NCI-H2171 (cell line): ENCODE measurements around the gene ALG1.
"Not testable (repeated sequence)": the region's sequence is repeated elsewhere in the genome, so short reads cannot be mapped to it uniquely, and the experiment has no call there.

Source experiments
- DNase-seq: peaks from one replicate; lab custom pipeline; 2025; lab: John Stamatoyannopoulos, UW

Gene ALG1

GRCh38 chr16:5044581-5044980 is 27.1 kb upstream of the ALG1 start:
- DNase-seq = not testable (repeated sequence)

- no peak for DNase-seq
Measured at GRCh38 chr16:5045499-5046115, 26.0 kb upstream of the ALG1 start.

- DNase-seq = no peak
Measured at GRCh38 chr16:5046914-5047313, 24.7 kb upstream of the ALG1 start.

GRCh38 chr16:5054876-5055865 is 16.5 kb upstream of the ALG1 start:
- no peak for DNase-seq

GRCh38 chr16:5056352-5056751 is 15.3 kb upstream of the ALG1 start:
- DNase-seq = no peak

- DNase-seq = no peak
Measured at GRCh38 chr16:5058476-5058875, 13.2 kb upstream of the ALG1 start.

- no peak for DNase-seq
Measured at GRCh38 chr16:5059386-5060072, 12.1 kb upstream of the ALG1 start.

- no peak for DNase-seq
Measured at GRCh38 chr16:5060073-5060641, 11.5 kb upstream of the ALG1 start.

- DNase-seq = no peak
Measured at GRCh38 chr16:5062051-5062450, 9.6 kb upstream of the ALG1 start.

GRCh38 chr16:5062790-5063765 is 8.6 kb upstream of the ALG1 start:
- DNase-seq = no peak

- no peak for DNase-seq
Measured at GRCh38 chr16:5064915-5065314, 6.7 kb upstream of the ALG1 start.

GRCh38 chr16:5065326-5065725 is 6.3 kb upstream of the ALG1 start:
- no peak for DNase-seq

GRCh38 chr16:5065813-5066212 is 5.8 kb upstream of the ALG1 start, which contains the start of gene C16orf89:
TSS of gene C16orf89 (minus strand) at chr16:5065956. CDS start at chr16:5065908, 48 bp downstream.
- DNase-seq = no peak

GRCh38 chr16:5066511-5066910 is 5.1 kb upstream of the ALG1 start:
- DNase-seq = no peak

- DNase-seq = no peak
Measured at GRCh38 chr16:5069048-5069447, 2.6 kb upstream of the ALG1 start.

GRCh38 chr16:5069854-5070253 is 1.8 kb upstream of the ALG1 start:
- DNase-seq = no peak

- no peak for DNase-seq
Measured at GRCh38 chr16:5070431-5071186, 1.0 kb upstream of the ALG1 start.

GRCh38 chr16:5071341-5071680 is 332 bp upstream of the ALG1 start:
- no peak for DNase-seq

GRCh38 chr16:5072334-5073278 is 963 bp downstream of the ALG1 start:
- no peak for DNase-seq
